ENCODE measurements around the gene CPNE5.

- no peak for TF ChIP-seq CTCF (IDR thresholded peaks at IDR 0.05)
- TF ChIP-seq POLR2A (IDR thresholded peaks at IDR 0.05): no peak
- peak in 1 of 2 donors; percentile 30 for TF ChIP-seq POLR2AphosphoS5 (IDR thresholded peaks at IDR 0.05; ENCODE audit: insufficient read depth in 1 of 2, low read depth in 1 of 2)
These were observed 95.5 kb downstream of the CPNE5 start for GRCh38 chr6:36743538-36744303.

All from vagina (tissue), 2 donors.